HL-60 (cell line): ENCODE data around the gene ICA1.

Source experiments
- DNase-seq, 2 experiments: peaks; one replicate each; pipeline ENCODE4 v3.0.0-alpha.2; 2010 to 2020; ENCODE audit warnings: low read depth in 1 of 2, low spot score in 1 of 2
- H3K27ac ChIP-seq: fragments of 250-450 bp; sonication (Bioruptor Pico); replicated peaks from 2 replicates; pipeline ENCODE4 v1.5.1; 2020; ENCODE audit warnings: mild to moderate bottlenecking, moderate library complexity
- H3K27me3 ChIP-seq: fragments of 250-450 bp; sonication (Bioruptor Pico); 2 replicates; pipeline ENCODE4 v1.5.1; 2021; ENCODE audit warnings: mild to moderate bottlenecking, moderate library complexity; ENCODE audit not compliant: insufficient read depth, poor library complexity, severe bottlenecking
- H3K4me3 ChIP-seq: replicated peaks from 2 replicates; pipeline ENCODE4 v1.5.1; 2011; ENCODE audit warnings: mild to moderate bottlenecking, control low read depth, low read length; ENCODE audit not compliant: insufficient read depth
- GABPA ChIP-seq: IDR thresholded peaks from 2 replicates; pipeline ENCODE4 v1.6.1; 2012; ENCODE audit warnings: low read depth
- POLR2AphosphoS5 ChIP-seq: IDR thresholded peaks from 2 replicates; pipeline ENCODE4 v1.6.1; 2012; ENCODE audit warnings: low read depth
- SPI1 ChIP-seq: IDR thresholded peaks from 2 replicates; pipeline ENCODE4 v1.6.1; 2012; ENCODE audit warnings: low read depth, mild to moderate bottlenecking, borderline replicate concordance
- TF ChIP-seq, protein P1 (sequence below): IDR thresholded peaks from 2 replicates; pipeline ENCODE4 v1.6.1; 2012; ENCODE audit warnings: low read depth; ENCODE audit not compliant: insufficient replicate concordance
- TF ChIP-seq, protein P2 (sequence below): IDR thresholded peaks from one replicate; pipeline ENCODE4 v1.5.1; 2011; ENCODE audit warnings: low read length, control low read depth, inconsistent platforms; ENCODE audit not compliant: insufficient read depth

The ICA1 gene

DNA sequence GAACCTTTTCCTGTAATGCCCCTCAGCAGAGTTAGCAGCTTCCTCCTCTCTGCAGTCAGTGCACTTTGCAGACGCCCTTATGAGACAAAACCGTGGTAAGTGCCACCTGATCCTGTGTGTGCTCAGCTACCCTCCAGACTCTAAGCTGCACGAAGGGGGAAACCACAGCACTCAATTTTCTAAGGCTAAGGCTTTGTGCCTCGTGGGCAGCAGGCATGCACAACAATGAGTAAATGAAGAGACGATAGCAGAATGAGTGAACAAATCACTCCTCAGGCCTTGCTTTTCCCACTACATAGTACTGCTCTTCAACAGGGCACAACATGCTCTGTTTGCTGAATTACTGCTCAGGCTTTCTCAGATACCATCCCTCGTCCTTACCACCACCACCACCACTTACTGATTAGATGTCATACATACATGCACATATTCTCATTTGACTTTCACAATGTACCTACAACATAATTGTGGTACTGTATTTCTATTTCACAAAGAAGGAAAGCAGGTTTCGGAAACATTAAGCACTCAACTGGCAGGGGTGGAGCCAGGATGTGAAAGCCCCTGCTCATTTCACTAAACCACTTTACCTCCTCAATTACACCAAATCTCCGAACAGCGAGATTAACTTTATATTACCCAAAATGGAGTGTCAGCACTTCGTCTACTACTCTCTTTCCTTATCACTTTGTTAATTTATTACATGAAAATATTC lies 85.4 kb downstream of the ICA1 start:
- no peak for TF ChIP-seq POLR2AphosphoS5
- no peak for TF ChIP-seq SPI1
- TF ChIP-seq GABPA, result no peak
- TF ChIP-seq, protein P1, sequence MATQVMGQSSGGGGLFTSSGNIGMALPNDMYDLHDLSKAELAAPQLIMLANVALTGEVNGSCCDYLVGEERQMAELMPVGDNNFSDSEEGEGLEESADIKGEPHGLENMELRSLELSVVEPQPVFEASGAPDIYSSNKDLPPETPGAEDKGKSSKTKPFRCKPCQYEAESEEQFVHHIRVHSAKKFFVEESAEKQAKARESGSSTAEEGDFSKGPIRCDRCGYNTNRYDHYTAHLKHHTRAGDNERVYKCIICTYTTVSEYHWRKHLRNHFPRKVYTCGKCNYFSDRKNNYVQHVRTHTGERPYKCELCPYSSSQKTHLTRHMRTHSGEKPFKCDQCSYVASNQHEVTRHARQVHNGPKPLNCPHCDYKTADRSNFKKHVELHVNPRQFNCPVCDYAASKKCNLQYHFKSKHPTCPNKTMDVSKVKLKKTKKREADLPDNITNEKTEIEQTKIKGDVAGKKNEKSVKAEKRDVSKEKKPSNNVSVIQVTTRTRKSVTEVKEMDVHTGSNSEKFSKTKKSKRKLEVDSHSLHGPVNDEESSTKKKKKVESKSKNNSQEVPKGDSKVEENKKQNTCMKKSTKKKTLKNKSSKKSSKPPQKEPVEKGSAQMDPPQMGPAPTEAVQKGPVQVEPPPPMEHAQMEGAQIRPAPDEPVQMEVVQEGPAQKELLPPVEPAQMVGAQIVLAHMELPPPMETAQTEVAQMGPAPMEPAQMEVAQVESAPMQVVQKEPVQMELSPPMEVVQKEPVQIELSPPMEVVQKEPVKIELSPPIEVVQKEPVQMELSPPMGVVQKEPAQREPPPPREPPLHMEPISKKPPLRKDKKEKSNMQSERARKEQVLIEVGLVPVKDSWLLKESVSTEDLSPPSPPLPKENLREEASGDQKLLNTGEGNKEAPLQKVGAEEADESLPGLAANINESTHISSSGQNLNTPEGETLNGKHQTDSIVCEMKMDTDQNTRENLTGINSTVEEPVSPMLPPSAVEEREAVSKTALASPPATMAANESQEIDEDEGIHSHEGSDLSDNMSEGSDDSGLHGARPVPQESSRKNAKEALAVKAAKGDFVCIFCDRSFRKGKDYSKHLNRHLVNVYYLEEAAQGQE, result no peak
- TF ChIP-seq, protein P2, sequence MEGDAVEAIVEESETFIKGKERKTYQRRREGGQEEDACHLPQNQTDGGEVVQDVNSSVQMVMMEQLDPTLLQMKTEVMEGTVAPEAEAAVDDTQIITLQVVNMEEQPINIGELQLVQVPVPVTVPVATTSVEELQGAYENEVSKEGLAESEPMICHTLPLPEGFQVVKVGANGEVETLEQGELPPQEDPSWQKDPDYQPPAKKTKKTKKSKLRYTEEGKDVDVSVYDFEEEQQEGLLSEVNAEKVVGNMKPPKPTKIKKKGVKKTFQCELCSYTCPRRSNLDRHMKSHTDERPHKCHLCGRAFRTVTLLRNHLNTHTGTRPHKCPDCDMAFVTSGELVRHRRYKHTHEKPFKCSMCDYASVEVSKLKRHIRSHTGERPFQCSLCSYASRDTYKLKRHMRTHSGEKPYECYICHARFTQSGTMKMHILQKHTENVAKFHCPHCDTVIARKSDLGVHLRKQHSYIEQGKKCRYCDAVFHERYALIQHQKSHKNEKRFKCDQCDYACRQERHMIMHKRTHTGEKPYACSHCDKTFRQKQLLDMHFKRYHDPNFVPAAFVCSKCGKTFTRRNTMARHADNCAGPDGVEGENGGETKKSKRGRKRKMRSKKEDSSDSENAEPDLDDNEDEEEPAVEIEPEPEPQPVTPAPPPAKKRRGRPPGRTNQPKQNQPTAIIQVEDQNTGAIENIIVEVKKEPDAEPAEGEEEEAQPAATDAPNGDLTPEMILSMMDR, result no peak
- Histone ChIP-seq H3K27ac (peak overlapping the region; percentile 65), H3K27me3 (no peaks in the 10 kb centered on the region), H3K4me3 (no peak overlapping the region)
- DNase-seq, result peak; percentile 20 to 75

DNA sequence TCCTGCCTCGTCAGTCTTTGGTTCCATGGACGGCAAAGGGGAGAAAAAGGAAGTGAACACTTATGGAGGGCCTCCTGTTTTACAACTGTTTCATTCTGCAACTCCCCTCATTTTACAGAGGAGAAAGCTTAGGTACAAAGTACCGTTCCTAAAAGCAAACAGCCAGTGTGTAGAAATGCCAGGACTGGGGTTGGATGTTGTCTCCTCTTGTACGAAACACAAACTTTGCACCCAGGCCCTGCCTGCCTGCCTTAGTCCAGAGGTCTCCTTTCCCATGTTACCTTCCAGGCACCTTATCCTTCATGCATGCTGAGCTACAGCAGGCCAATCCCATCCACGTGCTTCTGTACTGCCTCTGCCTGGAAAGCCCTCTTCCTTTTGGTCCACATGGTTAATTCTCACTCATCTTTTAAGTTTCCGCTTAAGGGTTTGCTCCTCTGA lies 86.0 kb downstream of the ICA1 start:
- Histone ChIP-seq H3K27me3 (no peaks in the 10 kb centered on the region), H3K4me3 (no peak overlapping the region), H3K27ac (peak overlapping the region; percentile 65)
- TF ChIP-seq, protein P1, result no peak
- TF ChIP-seq GABPA (0 out of 2 replicates have a peak, but pooled peaks have one; percentile 14), SPI1 (peak; percentile 67; the same call in 1 of the 2 replicates)
- DNase-seq, result no peak

DNA sequence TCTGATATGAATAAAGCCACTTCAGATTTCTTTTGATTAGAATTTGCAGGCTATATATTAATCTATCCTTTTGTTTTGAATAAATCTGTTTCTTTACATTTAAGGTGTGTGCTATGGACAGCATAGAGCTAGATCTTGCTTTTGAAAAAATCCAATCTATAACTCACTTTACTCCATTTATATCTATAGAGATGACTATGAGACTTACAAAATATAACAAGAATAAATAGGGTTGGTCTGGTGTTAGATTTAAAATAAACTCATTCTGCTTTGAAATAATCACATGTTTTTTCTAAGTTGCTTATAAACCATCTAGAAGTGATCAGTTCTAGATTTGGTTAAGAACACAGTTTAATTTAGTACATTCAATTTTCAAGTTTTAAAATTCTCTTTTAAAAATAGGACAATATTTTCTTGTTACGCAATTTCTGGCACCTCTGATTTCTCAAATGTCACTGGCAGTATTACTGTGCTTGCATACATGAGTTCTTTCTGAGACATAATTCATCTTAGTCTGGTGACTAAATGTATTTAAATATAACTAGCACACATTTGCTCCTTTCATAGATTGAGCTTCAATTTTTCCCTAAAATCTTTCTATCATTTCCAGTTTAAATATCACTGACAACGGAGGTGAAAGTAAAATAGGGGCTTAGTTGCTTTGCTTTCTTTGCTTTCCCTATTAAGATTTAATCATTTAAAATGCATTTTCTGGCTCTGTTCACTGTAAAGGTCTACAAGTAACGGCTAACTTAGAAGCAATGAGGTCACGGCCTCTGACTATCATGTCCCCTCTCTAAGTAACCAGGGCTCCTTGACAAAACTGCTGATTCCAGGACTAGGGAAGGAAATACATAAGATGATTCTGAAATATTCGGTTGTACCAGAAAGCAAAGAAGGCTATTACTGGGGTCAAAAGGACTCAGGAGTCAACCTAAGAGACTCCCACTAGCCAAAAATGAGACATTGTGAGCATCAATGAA lies 89.3 kb downstream of the ICA1 start:
- DNase-seq, result no peak
- no peak overlapping the region for H3K27ac ChIP-seq
- H3K27me3 ChIP-seq, result no peaks in the 10 kb centered on the region
- TF ChIP-seq, protein P2, result no peak
- TF ChIP-seq GABPA (no peak), POLR2AphosphoS5 (no peak), SPI1 (no peak)
- TF ChIP-seq, protein P1, result no peak
- no peak overlapping the region for H3K4me3 ChIP-seq
